Activated effector memory CD4-positive, alpha-beta T cell treated with anti-CD3 and anti-CD28 coated beads, Interleukin-2, amount 50 U/mL, for 16 hours (primary cell): ENCODE data around the gene THPO.
A peak's percentile ranks its signal among the peaks of the same experiment; 100 is the strongest.

Experiments used
- DNase-seq: peaks from one replicate; pipeline ENCODE4 v3.0.0-alpha.2; 2020

The THPO gene

DNA sequence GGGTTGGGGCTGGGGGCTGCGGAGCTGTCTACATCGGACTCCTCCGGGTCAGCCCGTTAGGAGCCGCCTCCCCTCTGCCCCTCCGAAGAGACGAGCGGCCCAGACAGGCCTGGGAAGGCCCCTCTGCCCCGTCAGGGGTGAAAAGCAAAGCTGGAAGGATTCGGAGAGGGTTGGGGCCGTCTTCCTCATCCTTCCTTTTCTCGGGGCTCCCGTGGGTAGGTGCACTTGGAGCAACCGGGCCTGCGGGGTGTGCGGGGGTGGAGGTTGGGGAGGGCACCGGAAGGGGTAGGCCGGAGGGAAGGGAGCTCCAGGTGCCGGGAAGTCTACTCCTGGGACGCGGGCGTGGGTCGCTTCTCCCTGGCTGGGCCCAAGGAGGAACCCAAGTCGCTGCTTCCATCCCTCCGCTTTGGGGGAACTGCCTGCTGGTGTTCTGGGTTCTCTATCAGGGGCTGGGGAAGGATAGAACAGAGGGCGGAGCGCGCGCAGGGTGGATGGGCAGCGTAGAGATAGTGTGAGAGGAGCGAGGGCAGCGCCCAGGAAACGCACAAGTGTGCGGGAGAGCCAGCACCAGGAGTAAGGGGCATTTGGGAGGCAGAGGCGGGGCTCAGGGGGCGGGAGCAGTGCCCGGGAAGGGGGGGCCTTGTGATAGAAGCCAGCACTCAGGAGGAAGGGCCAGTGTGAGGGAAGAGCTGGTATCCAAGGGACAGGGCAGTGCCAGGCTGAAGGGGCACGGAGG is 15.9 kb downstream of the THPO start:
- DNase-seq, result peak; percentile 78

- peak; percentile 79 for DNase-seq
These were observed 16.5 kb downstream of the THPO start, which contains the start of the genes CLCN2 and POLR2H for GRCh38 chr3:184361532-184361931. Gene CLCN2, minus strand, starts transcription at chr3:184361605. Its CDS starts 126 bp downstream, at chr3:184361479. Gene POLR2H, plus strand, starts transcription at chr3:184361710. Its CDS starts 1,783 bp downstream, at chr3:184363493.

- DNase-seq, result no peak
These were observed 17.0 kb downstream of the THPO start for GRCh38 chr3:184360929-184361531.

GRCh38 chr3:184360070-184360928 is 17.7 kb downstream of the THPO start:
- DNase-seq, result no peak

DNA sequence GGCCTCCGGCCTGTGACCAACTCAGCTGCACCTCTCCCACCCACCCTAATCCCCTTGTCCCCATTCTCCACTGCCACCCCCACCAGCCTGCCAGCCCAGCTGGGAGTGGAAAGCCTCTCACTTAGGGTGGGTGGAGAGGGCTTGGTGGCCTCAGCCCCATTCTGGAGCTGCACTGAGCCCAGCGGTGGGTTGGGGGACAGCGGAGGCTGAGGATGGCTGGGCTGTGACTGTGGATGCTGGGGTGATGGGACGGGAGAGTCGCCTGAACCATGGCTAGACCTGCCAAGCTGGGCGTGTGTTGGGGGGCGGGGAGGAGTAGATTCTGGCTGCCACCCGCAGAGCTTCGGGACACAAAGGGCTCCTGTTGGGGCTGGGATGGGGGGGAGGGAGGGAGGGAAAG is 18.4 kb downstream of the THPO start:
- DNase-seq, result no peak

- no peak for DNase-seq
These were observed 19.1 kb downstream of the THPO start for GRCh38 chr3:184358921-184359350.

DNA sequence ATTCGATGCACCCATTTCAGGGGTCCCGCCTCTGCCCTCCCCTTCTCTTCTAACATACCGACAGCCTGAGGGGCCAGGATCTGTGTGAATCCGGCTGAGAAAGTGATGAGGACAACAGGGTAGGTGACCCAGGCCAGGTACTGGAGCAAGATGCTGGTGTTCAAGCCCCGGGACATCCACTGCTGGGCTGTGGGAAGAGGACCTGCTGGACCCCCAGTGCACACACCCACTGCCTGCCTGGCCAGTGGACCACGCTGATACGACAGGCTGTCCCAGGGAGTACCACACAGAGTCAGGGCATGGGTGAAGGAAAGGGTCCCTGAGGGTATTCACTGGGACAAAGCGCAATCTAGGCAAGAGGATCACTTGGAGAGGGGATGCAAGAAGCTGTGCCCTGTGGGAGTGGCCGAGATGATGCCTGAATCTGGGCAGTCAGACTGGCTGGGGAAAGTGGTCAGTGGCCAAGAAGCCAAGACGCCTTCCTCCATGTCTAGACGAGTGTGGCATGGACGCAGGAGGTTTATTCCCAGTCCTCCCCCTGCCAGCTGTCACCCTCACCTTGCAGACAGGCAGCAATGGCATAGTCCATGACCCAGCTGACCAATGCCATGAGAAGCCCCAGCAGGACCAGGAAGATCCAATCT is 19.8 kb downstream of the THPO start:
- DNase-seq, result no peak

GRCh38 chr3:184357248-184358123 is 20.5 kb downstream of the THPO start:
- no peak for DNase-seq

DNA sequence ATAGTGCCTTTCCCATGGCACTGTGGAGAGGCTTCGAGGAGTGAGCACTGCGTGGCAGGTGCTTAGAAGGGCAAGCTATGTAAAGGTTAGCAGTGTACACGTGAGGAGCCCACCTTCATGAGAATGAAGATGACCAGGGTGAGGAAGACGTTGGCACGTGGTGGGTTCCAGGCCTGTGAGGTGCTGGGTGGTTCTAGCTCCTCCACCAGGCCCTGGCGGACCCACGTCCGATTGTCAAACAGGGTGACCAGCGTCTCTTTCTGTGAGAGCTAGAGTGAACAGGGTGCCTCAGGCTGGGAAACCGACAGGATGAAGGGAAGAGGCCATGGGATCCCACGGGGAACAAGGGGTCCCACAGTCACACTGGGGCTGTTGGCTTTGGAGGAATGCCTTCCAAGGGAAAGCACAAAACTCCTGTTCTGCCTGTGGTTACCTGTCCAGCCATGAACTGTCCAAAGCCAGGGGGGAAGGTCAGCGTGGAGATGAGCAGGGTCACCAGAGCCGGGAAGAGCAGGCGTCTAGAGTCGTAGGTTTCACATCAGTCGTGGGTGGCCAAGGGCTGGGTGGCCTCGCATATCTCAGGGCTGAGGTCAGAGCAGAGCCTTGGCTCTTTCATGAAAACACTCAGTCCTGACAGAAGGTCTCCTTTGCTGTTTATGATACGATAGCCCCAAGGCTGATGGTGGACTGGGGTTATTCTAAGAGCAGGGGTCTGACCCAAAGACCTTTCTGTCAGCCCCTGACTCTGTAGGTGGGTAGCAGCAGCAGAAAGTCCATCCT is 22.6 kb downstream of the THPO start:
- no peak for DNase-seq

- DNase-seq, result no peak
These were observed 23.3 kb downstream of the THPO start for GRCh38 chr3:184354754-184355153.

GRCh38 chr3:184354121-184354728 is 23.8 kb downstream of the THPO start:
- DNase-seq, result peak; percentile 87

DNA sequence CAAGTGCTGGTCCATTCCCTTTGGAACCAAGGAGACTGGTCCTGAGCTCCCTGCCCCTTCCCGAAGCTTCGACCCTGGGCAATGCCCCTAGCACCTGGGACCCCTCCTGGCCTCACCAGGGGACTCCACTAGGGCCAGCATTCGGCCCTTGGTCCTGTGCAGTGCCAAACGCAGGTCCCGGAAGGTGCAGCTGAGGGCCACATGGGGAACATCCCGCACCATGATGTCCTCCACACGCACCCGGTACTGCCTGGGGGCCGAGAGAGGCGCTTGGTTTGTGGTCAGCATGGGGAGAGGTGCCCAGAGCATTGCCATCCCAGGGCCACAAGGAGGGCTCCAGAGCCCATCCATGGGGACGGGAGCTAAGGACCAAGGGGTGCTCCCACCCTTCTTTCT is 24.5 kb downstream of the THPO start:
- DNase-seq, result no peak

DNA sequence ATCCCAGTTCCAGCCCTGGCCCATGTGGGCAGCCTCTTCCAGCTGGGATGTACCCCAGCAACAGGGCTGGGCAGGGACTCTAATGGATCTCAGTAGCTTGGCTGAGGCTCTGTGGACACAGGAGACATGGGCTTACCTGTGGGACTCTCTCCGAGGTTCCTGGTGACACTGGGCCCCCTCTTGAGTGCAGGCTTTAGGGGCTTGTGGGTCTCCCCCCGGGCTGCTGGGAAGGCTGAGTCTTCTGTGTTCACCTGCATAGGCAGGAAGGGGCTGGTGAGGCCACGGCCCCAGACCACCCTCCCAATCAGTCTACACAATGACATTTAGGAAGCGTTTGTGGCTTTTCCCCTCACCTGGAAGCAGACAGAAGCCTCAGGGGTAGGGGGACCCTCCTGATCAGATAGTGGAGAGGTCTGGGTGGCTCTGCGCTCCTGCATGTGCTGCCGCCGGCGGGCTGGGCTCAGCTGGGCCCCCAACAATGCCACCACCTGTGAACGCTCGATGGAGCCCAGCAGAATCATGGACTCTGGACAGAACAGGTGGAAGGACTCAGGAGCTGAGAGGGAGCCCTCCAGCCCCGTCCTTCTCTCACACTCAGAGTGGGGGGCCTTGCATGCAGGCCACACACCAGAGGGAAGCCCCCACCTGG is 25.0 kb downstream of the THPO start:
- no peak for DNase-seq

- no peak for DNase-seq
These were observed 25.7 kb downstream of the THPO start for GRCh38 chr3:184352149-184352785.

- no peak for DNase-seq
These were observed 26.4 kb downstream of the THPO start for GRCh38 chr3:184351511-184352148.

- no peak for DNase-seq
These were observed 27.4 kb downstream of the THPO start for GRCh38 chr3:184350618-184351017.

GRCh38 chr3:184349563-184350470 is 28.2 kb downstream of the THPO start:
- DNase-seq, result no peak

- DNase-seq, result no peak
These were observed 30.0 kb downstream of the THPO start for GRCh38 chr3:184348057-184348382.
